Transverse colon (tissue), 4 donors: ENCODE measurements around the gene CACNA1G. TPM values are rescaled to one million over a fixed set of nuclear protein-coding genes. Genes with fewer than 3 reads are reported as not detected.

Source experiments
- DNase-seq: peaks from one replicate; pipeline ENCODE4 v3.0.0-alpha.2; 2019
- H3K27ac ChIP-seq, 4 donors: fragments of 200-600 bp; sonication (generic); 2 replicates each; pipeline ENCODE4 v1.5.1; 2016 to 2018; ENCODE audit warnings: inconsistent platforms in 4 of 4
- H3K27me3 ChIP-seq: fragments of 200-600 bp; sonication (generic); 2 replicates; pipeline ENCODE4 v1.5.1; 2017; ENCODE audit warnings: inconsistent platforms
- H3K36me3 ChIP-seq, 4 donors: fragments of 200-600 bp; sonication (generic); 2 replicates each; pipeline ENCODE4 v1.5.1; 2017 to 2019; ENCODE audit warnings: inconsistent platforms in 4 of 4
- H3K4me1 ChIP-seq, 4 donors: fragments of 200-600 bp; sonication (generic); 2 replicates each; pipeline ENCODE4 v1.5.1; 2017 to 2020; ENCODE audit warnings: inconsistent platforms in 4 of 4
- H3K4me3 ChIP-seq, 4 donors: fragments of 200-600 bp; sonication (generic); 1 replicate in 1 of 4; 2 replicates in 3 of 4; pipeline versions ENCODE4 v1.5.1 to v1.6.1; 2017 to 2019; ENCODE audit warnings: inconsistent platforms in 4 of 4
- H3K9me3 ChIP-seq, 2 donors: fragments of 200-600 bp; sonication (generic); 2 replicates each; pipeline ENCODE4 v1.5.1; 2017 to 2019; ENCODE audit warnings: inconsistent platforms in 2 of 2
- EP300 ChIP-seq: sonication (generic); formaldehyde crosslinking; IDR thresholded peaks from one replicate; pipeline ENCODE4 v1.6.1; 2017; ENCODE audit warnings: antibody characterized with exemption, low read depth
- POLR2A ChIP-seq: fragments of 450-650 bp; IDR thresholded peaks from one replicate; pipeline ENCODE4 v1.6.1; 2016; ENCODE audit warnings: antibody characterized with exemption, mild to moderate bottlenecking, moderate library complexity
- POLR2AphosphoS5 ChIP-seq, 3 donors: sonication (generic); formaldehyde crosslinking; IDR thresholded peaks; one replicate each; pipeline ENCODE4 v1.6.1; 2016; ENCODE audit warnings: antibody characterized with exemption in 3 of 3
- WGBS, 2 donors: methylation state at CpG; one replicate each; pipeline ENCODE4 v1.1.5; 2018; ENCODE audit warnings: low coverage in 1 of 2; 5-methylcytosine and 5-hydroxymethylcytosine counted together
- in situ Hi-C, 4 donors: fragments of 200-750 bp; cut with MboI; loops; one replicate each; pipeline versions ENCODE4 v1.15.0 to v1.15.1; 2017; ENCODE audit warnings: low sequenced_read_pairs in 3 of 4, low pct_ligation_motif_present in 1 of 4, low pct_unique_long_range_greater_than_20kb in 1 of 4
- intact Hi-C: fragments of 100-400 bp; cut with DNase I; formaldehyde crosslinking; loops from one replicate; pipeline ENCODE4 v1.15.1; 2023; ENCODE audit warnings: low total_unique reads
- total RNA-seq, 4 donors: library from RNA; depleted of rRNA; stranded (reverse); fragments of >200 nt; gene quantifications; one replicate each; pipeline ENCODE4 v1.1.0, GENCODE V29; 2016
- TF ChIP-seq, protein P1 (sequence below), 5 experiments: fragments of 200-600 bp in 3 of 5; fragments of 450-650 bp in 2 of 5; sonication (generic) in 3 of 5; IDR thresholded peaks; 1 replicate in 2 of 5; 2 replicates in 3 of 5; pipeline ENCODE4 v1.5.1; 2016 to 2017; ENCODE audit warnings: antibody characterized with exemption in 5 of 5, inconsistent platforms in 3 of 5, mild to moderate bottlenecking in 2 of 5, moderate library complexity in 1 of 5

Gene CACNA1G
- total RNA-seq, 4 donors from 2014 or later: 0.14 TPM; not detected in 3

DNA sequence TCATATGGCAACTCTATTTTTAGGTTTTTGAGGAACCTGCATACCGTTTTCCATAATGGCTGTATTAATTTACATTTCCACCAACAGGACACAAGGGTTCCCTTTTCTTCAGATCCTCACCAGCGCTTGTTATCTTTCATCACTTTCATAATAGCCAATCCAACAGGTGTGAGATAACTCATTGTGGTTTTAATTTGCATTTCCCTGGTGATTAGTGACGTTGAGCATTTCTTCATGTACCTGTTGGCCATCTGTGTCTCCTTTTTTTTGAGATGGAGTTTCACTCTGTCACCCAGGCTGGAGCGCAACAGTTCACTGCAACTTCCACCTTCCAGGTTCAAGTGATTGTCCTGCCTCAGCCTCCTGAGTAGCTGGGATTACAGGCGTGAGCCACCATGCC is 38.0 kb downstream of the CACNA1G start:
- Histone ChIP-seq H3K4me3 (no peak overlapping the region), H3K27ac (no peak overlapping the region), H3K36me3 (no peaks in the 10 kb centered on the region), H3K4me1 (no peaks in the 10 kb centered on the region), H3K27me3 (no peaks in the 10 kb centered on the region), H3K9me3 (no peaks in the 10 kb centered on the region)
- 75 to 84% methylated on average over 5 of the region's 5 CpGs for WGBS, 2 donors
- in situ Hi-C loops (no loop called here), intact Hi-C loops (no loop called here)
- no peak for DNase-seq
- TF ChIP-seq EP300: no peak
- TF ChIP-seq, protein P1, sequence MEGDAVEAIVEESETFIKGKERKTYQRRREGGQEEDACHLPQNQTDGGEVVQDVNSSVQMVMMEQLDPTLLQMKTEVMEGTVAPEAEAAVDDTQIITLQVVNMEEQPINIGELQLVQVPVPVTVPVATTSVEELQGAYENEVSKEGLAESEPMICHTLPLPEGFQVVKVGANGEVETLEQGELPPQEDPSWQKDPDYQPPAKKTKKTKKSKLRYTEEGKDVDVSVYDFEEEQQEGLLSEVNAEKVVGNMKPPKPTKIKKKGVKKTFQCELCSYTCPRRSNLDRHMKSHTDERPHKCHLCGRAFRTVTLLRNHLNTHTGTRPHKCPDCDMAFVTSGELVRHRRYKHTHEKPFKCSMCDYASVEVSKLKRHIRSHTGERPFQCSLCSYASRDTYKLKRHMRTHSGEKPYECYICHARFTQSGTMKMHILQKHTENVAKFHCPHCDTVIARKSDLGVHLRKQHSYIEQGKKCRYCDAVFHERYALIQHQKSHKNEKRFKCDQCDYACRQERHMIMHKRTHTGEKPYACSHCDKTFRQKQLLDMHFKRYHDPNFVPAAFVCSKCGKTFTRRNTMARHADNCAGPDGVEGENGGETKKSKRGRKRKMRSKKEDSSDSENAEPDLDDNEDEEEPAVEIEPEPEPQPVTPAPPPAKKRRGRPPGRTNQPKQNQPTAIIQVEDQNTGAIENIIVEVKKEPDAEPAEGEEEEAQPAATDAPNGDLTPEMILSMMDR (IDR thresholded peaks at IDR 0.05): no peak
- TF ChIP-seq POLR2A: no peak
- TF ChIP-seq POLR2AphosphoS5 (IDR thresholded peaks at IDR 0.05): no peak

DNA sequence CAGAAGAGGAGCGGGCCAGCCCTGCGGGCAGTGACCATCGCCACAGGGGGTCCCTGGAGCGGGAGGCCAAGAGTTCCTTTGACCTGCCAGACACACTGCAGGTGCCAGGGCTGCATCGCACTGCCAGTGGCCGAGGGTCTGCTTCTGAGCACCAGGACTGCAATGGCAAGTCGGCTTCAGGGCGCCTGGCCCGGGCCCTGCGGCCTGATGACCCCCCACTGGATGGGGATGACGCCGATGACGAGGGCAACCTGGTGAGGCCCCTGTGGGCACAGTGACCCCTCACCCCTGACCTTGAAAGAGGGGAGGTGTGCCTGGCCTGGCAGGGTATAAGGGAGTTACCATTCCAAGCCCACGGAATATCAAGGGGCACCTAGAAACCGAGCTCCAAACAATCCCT is 39.1 kb downstream of the CACNA1G start:
- intact Hi-C loops: no loop called here
- TF ChIP-seq EP300: no peak
- TF ChIP-seq POLR2A: no peak
- TF ChIP-seq POLR2AphosphoS5 (IDR thresholded peaks at IDR 0.05): no peak
- TF ChIP-seq, protein P1 (IDR thresholded peaks at IDR 0.05): no peak
- WGBS, 2 donors: 97% methylated on average over 8 of the region's 15 CpGs; no CpG with 5 or more reads in 1 of the 2 donors
- in situ Hi-C loops: no loop called here
- Histone ChIP-seq H3K4me1 (peaks cover 2 to 5% (median 3%) of the 10 kb centered on the region in 4 donors), H3K4me3 (no peak overlapping the region), H3K27ac (no peak overlapping the region), H3K9me3 (no peaks in the 10 kb centered on the region), H3K36me3 (no peaks in the 10 kb centered on the region), H3K27me3 (no peaks in the 10 kb centered on the region)
- DNase-seq: no peak

GRCh38 chr17:50601823-50602375 is 41.4 kb downstream of the CACNA1G start:
- intact Hi-C loops: loop anchor here (2.0 kb wide), 1 partner anchor 29 kb away; no protein-coding TSS in a partner anchor
- Histone ChIP-seq H3K4me1 (peaks cover 5 to 11% (median 6%) of the 10 kb centered on the region in 4 donors), H3K4me3 (no peak overlapping the region), H3K36me3 (no peaks in the 10 kb centered on the region), H3K27me3 (no peaks in the 10 kb centered on the region), H3K27ac (no peak overlapping the region), H3K9me3 (no peaks in the 10 kb centered on the region)
- WGBS, 2 donors: 80 to 89% methylated on average over 3 to 13 of the region's 13 CpGs
- in situ Hi-C loops: no loop called here
- TF ChIP-seq POLR2AphosphoS5 (IDR thresholded peaks at IDR 0.05) (no peak), EP300 (no peak), POLR2A (no peak)
- TF ChIP-seq, protein P1 (IDR thresholded peaks at IDR 0.05): no peak
- no peak for DNase-seq

- Histone ChIP-seq H3K4me3 (no peak overlapping the region), H3K27me3 (no peaks in the 10 kb centered on the region), H3K9me3 (no peaks in the 10 kb centered on the region), H3K36me3 (no peaks in the 10 kb centered on the region), H3K4me1 (peaks cover 5 to 11% (median 6%) of the 10 kb centered on the region in 4 donors), H3K27ac (no peak overlapping the region)
- WGBS, 2 donors: 80 to 87% methylated on average over 1 to 17 of the region's 18 CpGs
- no peak for TF ChIP-seq POLR2A
- TF ChIP-seq POLR2AphosphoS5 (IDR thresholded peaks at IDR 0.05): no peak
- TF ChIP-seq EP300: no peak
- TF ChIP-seq, protein P1 (IDR thresholded peaks at IDR 0.05): no peak
- DNase-seq: no peak
- in situ Hi-C loops: no loop called here
- intact Hi-C loops: loop anchor here (2.0 kb wide), 1 partner anchor 30 kb away; no protein-coding TSS in a partner anchor
Observed at GRCh38 chr17:50602836-50603235, 42.3 kb downstream of the CACNA1G start.
